Measurements from ENCODE around the gene ADAMTS9. TPM values are rescaled to one million over a fixed set of nuclear protein-coding genes. Genes with fewer than 3 reads are reported as not detected.

The ADAMTS9 gene
- total and polyA plus RNA-seq, 2 donors (not counting 1 experiment from before 2014, with no cell fraction given), result not detected

GRCh38 chr3:64684715-64685261 is 3.0 kb downstream of the ADAMTS9 start:
- Mint-ChIP-seq H3K9me3 (ENCODE audit: insufficient read depth) (no peaks in the 10 kb centered on the region), H3K27me3 (peaks cover 36% of the 10 kb centered on the region), H3K27ac (no peak overlapping the region), H3K4me3 (no peak overlapping the region), H3K4me1 (peaks cover 5% of the 10 kb centered on the region)
- ATAC-seq (ENCODE audit: low read depth), result no peak
- Histone ChIP-seq H3K4me2 (replicated peaks; ENCODE audit: low read depth, low read length, poor library complexity, severe bottlenecking) (no peak overlapping the region), H2AFZ (ENCODE audit: insufficient read depth, low read depth, low read length, poor library complexity, severe bottlenecking) (no peak overlapping the region), H4K20me1 (ENCODE audit: control insufficient read depth, insufficient read depth, low read length, poor library complexity, severe bottlenecking) (no peaks in the 10 kb centered on the region), H3K27ac (ENCODE audit: low read length in 2 of 2) (no peak overlapping the region), H3K4me1 (ENCODE audit: control insufficient read depth in 2 of 2, insufficient read depth in 2 of 2, low read length in 2 of 2) (peaks cover 0 to 3% of the 10 kb centered on the region in 2 donors), H3K9ac (ENCODE audit: low read length) (no peak overlapping the region), H3K4me3 (ENCODE audit: control extremely low read depth in 1 of 5, extremely low read depth in 1 of 5, insufficient read depth in 1 of 5, low read depth in 2 of 5, low read length in 4 of 5) (no peak overlapping the region), H3K27me3 (replicated peaks in 1 of 4; ENCODE audit: control extremely low read depth in 1 of 4, control insufficient read depth in 3 of 4, insufficient read depth in 4 of 4, low read length in 3 of 4) (peaks cover 0 to 36% (median 10%) of the 10 kb centered on the region in 4 experiments), H3K79me2 (ENCODE audit: control insufficient read depth, insufficient read depth, low read length) (no peaks in the 10 kb centered on the region), H3K36me3 (replicated peaks in 1 of 2; ENCODE audit: control extremely low read depth in 1 of 2, control insufficient read depth in 1 of 2, extremely low read depth in 1 of 2, insufficient read depth in 2 of 2, low read length in 1 of 2) (no peaks in the 10 kb centered on the region), H3K9me3 (ENCODE audit: control extremely low read depth in 1 of 3, control insufficient read depth in 2 of 3, insufficient read depth in 1 of 3, low read length in 2 of 3) (peaks cover 0 to 21% (median 0%) of the 10 kb centered on the region in 3 donors)
- no peak for DNase-seq
- POLR2A ChIA-PET, result no interaction called here
- CTCF ChIA-PET, result no interaction called here
- WGBS (ENCODE audit: insufficient coverage), result 12% methylated on average over 11 of the region's 22 CpGs
- intact Hi-C loops (cut with micrococcal nuclease), result no loop called here
- TF ChIP-seq, protein P1, sequence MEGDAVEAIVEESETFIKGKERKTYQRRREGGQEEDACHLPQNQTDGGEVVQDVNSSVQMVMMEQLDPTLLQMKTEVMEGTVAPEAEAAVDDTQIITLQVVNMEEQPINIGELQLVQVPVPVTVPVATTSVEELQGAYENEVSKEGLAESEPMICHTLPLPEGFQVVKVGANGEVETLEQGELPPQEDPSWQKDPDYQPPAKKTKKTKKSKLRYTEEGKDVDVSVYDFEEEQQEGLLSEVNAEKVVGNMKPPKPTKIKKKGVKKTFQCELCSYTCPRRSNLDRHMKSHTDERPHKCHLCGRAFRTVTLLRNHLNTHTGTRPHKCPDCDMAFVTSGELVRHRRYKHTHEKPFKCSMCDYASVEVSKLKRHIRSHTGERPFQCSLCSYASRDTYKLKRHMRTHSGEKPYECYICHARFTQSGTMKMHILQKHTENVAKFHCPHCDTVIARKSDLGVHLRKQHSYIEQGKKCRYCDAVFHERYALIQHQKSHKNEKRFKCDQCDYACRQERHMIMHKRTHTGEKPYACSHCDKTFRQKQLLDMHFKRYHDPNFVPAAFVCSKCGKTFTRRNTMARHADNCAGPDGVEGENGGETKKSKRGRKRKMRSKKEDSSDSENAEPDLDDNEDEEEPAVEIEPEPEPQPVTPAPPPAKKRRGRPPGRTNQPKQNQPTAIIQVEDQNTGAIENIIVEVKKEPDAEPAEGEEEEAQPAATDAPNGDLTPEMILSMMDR (IDR thresholded peaks at IDR 0.05), result no peak
- no peak for TF ChIP-seq EZH2 (IDR thresholded peaks at IDR 0.05; ENCODE audit: borderline replicate concordance, insufficient read depth, low read depth, low read length, poor library complexity, severe bottlenecking)

- Histone ChIP-seq H2AFZ (ENCODE audit: insufficient read depth, low read depth, low read length, poor library complexity, severe bottlenecking) (no peak overlapping the region), H3K36me3 (replicated peaks in 1 of 2; ENCODE audit: control extremely low read depth in 1 of 2, control insufficient read depth in 1 of 2, extremely low read depth in 1 of 2, insufficient read depth in 2 of 2, low read length in 1 of 2) (no peaks in the 10 kb centered on the region), H4K20me1 (ENCODE audit: control insufficient read depth, insufficient read depth, low read length, poor library complexity, severe bottlenecking) (no peaks in the 10 kb centered on the region), H3K79me2 (ENCODE audit: control insufficient read depth, insufficient read depth, low read length) (no peaks in the 10 kb centered on the region), H3K27me3 (replicated peaks in 1 of 4; ENCODE audit: control extremely low read depth in 1 of 4, control insufficient read depth in 3 of 4, insufficient read depth in 4 of 4, low read length in 3 of 4) (peaks cover 0 to 19% (median 4%) of the 10 kb centered on the region in 4 experiments), H3K9me3 (ENCODE audit: control extremely low read depth in 1 of 3, control insufficient read depth in 2 of 3, insufficient read depth in 1 of 3, low read length in 2 of 3) (peaks cover 0 to 21% (median 0%) of the 10 kb centered on the region in 3 donors), H3K4me1 (ENCODE audit: control insufficient read depth in 2 of 2, insufficient read depth in 2 of 2, low read length in 2 of 2) (no peaks in the 10 kb centered on the region), H3K4me2 (replicated peaks; ENCODE audit: low read depth, low read length, poor library complexity, severe bottlenecking) (no peak overlapping the region), H3K27ac (ENCODE audit: low read length in 2 of 2) (no peak overlapping the region), H3K4me3 (ENCODE audit: control extremely low read depth in 1 of 5, extremely low read depth in 1 of 5, insufficient read depth in 1 of 5, low read depth in 2 of 5, low read length in 4 of 5) (no peak overlapping the region), H3K9ac (ENCODE audit: low read length) (no peak overlapping the region)
- ATAC-seq (ENCODE audit: low read depth) (no peak), DNase-seq (no peak)
- WGBS (ENCODE audit: insufficient coverage), result 64% methylated on average over 2 of the region's 3 CpGs
- intact Hi-C loops (cut with micrococcal nuclease), result no loop called here
- H3K27me3 Mint-ChIP-seq, result peaks cover 25% of the 10 kb centered on the region
- TF ChIP-seq EZH2 (IDR thresholded peaks at IDR 0.05; ENCODE audit: borderline replicate concordance, insufficient read depth, low read depth, low read length, poor library complexity, severe bottlenecking), result no peak
- TF ChIP-seq, protein P1 (IDR thresholded peaks at IDR 0.05), result no peak
- no peak overlapping the region for H3K27ac Mint-ChIP-seq
- no peak overlapping the region for H3K4me3 Mint-ChIP-seq
- peaks cover 3% of the 10 kb centered on the region for H3K4me1 Mint-ChIP-seq
- CTCF ChIA-PET, result no interaction called here
- POLR2A ChIA-PET, result no interaction called here
- H3K9me3 Mint-ChIP-seq (ENCODE audit: insufficient read depth), result no peaks in the 10 kb centered on the region
Measured at GRCh38 chr3:64681827-64682226, 6.0 kb downstream of the ADAMTS9 start.

Data from B cell (primary cell).